Mesangial cell (primary cell): ENCODE results near the gene NSA2. TPM values are rescaled to one million over a fixed set of nuclear protein-coding genes. Genes with fewer than 3 reads are reported as not detected.

Experiments
- total RNA-seq: library from RNA; depleted of rRNA; stranded (reverse); fragments of >200 nt; gene quantifications from 2 replicates; pipeline ENCODE4 v1.2.3, GENCODE V29; 2015

The NSA2 gene
- 13.3 and 14.5 TPM in 2 replicates for total RNA-seq

GRCh38 chr5:74766849-74767578, at the start of gene NSA2, which contains the start of gene GFM2:
TSS of gene NSA2 (plus strand) at chr5:74767249. CDS start at chr5:74767361, 112 bp downstream.
TSS of gene GFM2 (minus strand) at chr5:74767117. CDS start at chr5:74763742, 3,375 bp downstream.

Other genes starting within 250 kb of the NSA2 start
- gene ENC1, start 126.5 kb upstream of the NSA2 start, total RNA-seq: 120 and 167 TPM in 2 replicates
- gene HEXB, start 82.0 kb upstream of the NSA2 start, total RNA-seq: 116 and 196 TPM in 2 replicates
- gene GFM2, start 132 bp upstream of the NSA2 start, total RNA-seq: 22.8 and 24.6 TPM in 2 replicates
- gene FAM169A, start 99.1 kb downstream of the NSA2 start, total RNA-seq: 4.3 and 9.8 TPM in 2 replicates